Bronchial epithelial cell (primary cell): ENCODE results near the gene POT1. TPM values are rescaled to one million over a fixed set of nuclear protein-coding genes. Genes with fewer than 3 reads are reported as not detected.

Experiments
- total RNA-seq: library from RNA; depleted of rRNA; stranded (reverse); fragments of >200 nt; gene quantifications from 2 replicates; pipeline ENCODE4 v1.2.1, GENCODE V29; 2014

Gene POT1
- total RNA-seq, 1 donor from 2014 or later: 29.5 TPM

Other genes with a start within 250 kb of the POT1 start
- 1.6 and 3.7 TPM in 2 replicates for gene GPR37, start 164.0 kb downstream of the POT1 start, total RNA-seq